Liver (tissue), 9 donors: ENCODE results near the gene VPREB1. TPM values are rescaled to one million over a fixed set of nuclear protein-coding genes. Genes with fewer than 3 reads are reported as not detected.

Experiments
- DNase-seq: peaks from one replicate; pipeline ENCODE4 v3.0.0-alpha.2; 2017; ENCODE audit warnings: low spot score
- H3K27ac ChIP-seq, 2 donors: one replicate each; pipeline ENCODE4 v1.7.0; 2013; ENCODE audit warnings: inconsistent platforms in 2 of 2, low read length in 2 of 2, control low read depth in 1 of 2, low read depth in 1 of 2, mild to moderate bottlenecking in 1 of 2
- H3K27me3 ChIP-seq, 4 donors: one replicate each; pipeline versions ENCODE4 v1.6.1 to v1.7.0; 2013; ENCODE audit warnings: low read length in 3 of 4, inconsistent platforms in 1 of 4, mild to moderate bottlenecking in 1 of 4, moderate library complexity in 1 of 4; ENCODE audit not compliant: control insufficient read depth in 4 of 4, insufficient read depth in 4 of 4
- H3K36me3 ChIP-seq, 4 donors: one replicate each; pipeline versions ENCODE4 v1.6.1 to v1.7.0; 2013; ENCODE audit warnings: low read length in 3 of 4, mild to moderate bottlenecking in 3 of 4, low read depth in 1 of 4, moderate library complexity in 1 of 4; ENCODE audit not compliant: control insufficient read depth in 4 of 4, insufficient read depth in 3 of 4
- H3K4me1 ChIP-seq, 4 donors: one replicate each; pipeline versions ENCODE4 v1.6.1 to v1.7.0; 2013; ENCODE audit warnings: low read length in 3 of 4, mild to moderate bottlenecking in 3 of 4, moderate library complexity in 1 of 4; ENCODE audit not compliant: control insufficient read depth in 4 of 4, insufficient read depth in 4 of 4
- H3K4me3 ChIP-seq, 3 donors: one replicate each; pipeline versions ENCODE4 v1.6.1 to v1.7.0; 2013; ENCODE audit warnings: low read length in 3 of 3, control low read depth in 1 of 3, low read depth in 1 of 3, mild to moderate bottlenecking in 1 of 3
- H3K9ac ChIP-seq, 2 donors: one replicate each; pipeline ENCODE4 v1.7.0; 2013; ENCODE audit warnings: low read length in 2 of 2, mild to moderate bottlenecking in 2 of 2, moderate library complexity in 2 of 2, control low read depth in 1 of 2, low read depth in 1 of 2
- H3K9me3 ChIP-seq, 4 donors: one replicate each; pipeline versions ENCODE4 v1.6.1 to v1.7.0; 2013; ENCODE audit warnings: low read length in 3 of 4; ENCODE audit not compliant: control insufficient read depth in 4 of 4
- ATF3 ChIP-seq: IDR thresholded peaks from 2 replicates; pipeline ENCODE4 v1.6.1; 2016; ENCODE audit warnings: antibody characterized with exemption
- CTCF ChIP-seq: fragments of 150-350 bp; IDR thresholded peaks from 2 replicates; pipeline ENCODE4 v1.5.1; 2017; ENCODE audit warnings: improper control_type of control experiment, low read depth, low read length; ENCODE audit not compliant: missing input control
- EGR1 ChIP-seq, 2 donors: IDR thresholded peaks; 2 replicates each; pipeline ENCODE4 v1.6.1; 2016 to 2018; ENCODE audit warnings: antibody characterized with exemption in 2 of 2, low read depth in 2 of 2
- FOXA1 ChIP-seq: IDR thresholded peaks from 2 replicates; pipeline ENCODE4 v1.6.1; 2016; ENCODE audit warnings: antibody characterized with exemption
- FOXA2 ChIP-seq: IDR thresholded peaks from 2 replicates; pipeline ENCODE4 v1.6.1; 2016; ENCODE audit warnings: antibody characterized with exemption
- GABPA ChIP-seq, 2 donors: IDR thresholded peaks in 1 of 2; conservative IDR thresholded peaks in 1 of 2; 2 replicates each; pipeline ENCODE4 v1.6.1; 2016; ENCODE audit warnings: antibody characterized with exemption in 2 of 2, mild to moderate bottlenecking in 1 of 2, moderate library complexity in 1 of 2
- HNF4A ChIP-seq, 2 donors: conservative IDR thresholded peaks; 2 replicates each; pipeline ENCODE4 v1.6.1; 2016; ENCODE audit warnings: antibody characterized with exemption in 2 of 2, mild to moderate bottlenecking in 2 of 2
- HNF4G ChIP-seq: IDR thresholded peaks from 2 replicates; pipeline ENCODE4 v1.6.1; 2016; ENCODE audit warnings: antibody characterized with exemption
- JUND ChIP-seq, 2 donors: IDR thresholded peaks; 2 replicates each; pipeline ENCODE4 v1.6.1; 2016; ENCODE audit warnings: antibody characterized with exemption in 2 of 2
- MAX ChIP-seq: IDR thresholded peaks from 2 replicates; pipeline ENCODE4 v1.6.1; 2016; ENCODE audit warnings: antibody characterized with exemption
- NR2F2 ChIP-seq: IDR thresholded peaks from 2 replicates; pipeline ENCODE4 v1.6.1; 2016; ENCODE audit warnings: antibody characterized with exemption
- RAD21 ChIP-seq, 2 donors: IDR thresholded peaks; 2 replicates each; pipeline ENCODE4 v1.6.1; 2016; ENCODE audit warnings: antibody characterized with exemption in 2 of 2, mild to moderate bottlenecking in 2 of 2
- REST ChIP-seq: IDR thresholded peaks from 2 replicates; pipeline ENCODE4 v1.6.1; 2016; ENCODE audit warnings: antibody characterized with exemption, mild to moderate bottlenecking
- RXRA ChIP-seq, 2 donors: IDR thresholded peaks; 2 replicates each; pipeline ENCODE4 v1.6.1; 2017 to 2018; ENCODE audit warnings: antibody characterized with exemption in 2 of 2, mild to moderate bottlenecking in 1 of 2
- SP1 ChIP-seq: IDR thresholded peaks from 2 replicates; pipeline ENCODE4 v1.6.1; 2018; ENCODE audit warnings: antibody characterized with exemption, mild to moderate bottlenecking
- TAF1 ChIP-seq: conservative IDR thresholded peaks from 2 replicates; pipeline ENCODE4 v1.6.1; 2016; ENCODE audit warnings: antibody characterized with exemption, mild to moderate bottlenecking
- YY1 ChIP-seq: IDR thresholded peaks from 2 replicates; pipeline ENCODE4 v1.6.1; 2016; ENCODE audit warnings: antibody characterized with exemption, mild to moderate bottlenecking
- ZBTB33 ChIP-seq: IDR thresholded peaks from 2 replicates; pipeline ENCODE4 v1.6.1; 2016; ENCODE audit warnings: antibody characterized with exemption
- WGBS: extraction: QIAGEN DNeasy Blood & Tissue Kit; methylation state at CpG from one replicate; pipeline ENCODE4 v1.1.7; 2013; 5-methylcytosine and 5-hydroxymethylcytosine counted together
- polyA plus RNA-seq, 2 donors: library from polyadenylated mRNA; stranded (reverse) in 1 of 2; unstranded in 1 of 2; fragments of 200-250 nt in 1 of 2; fragments of >200 nt in 1 of 2; fragmentation: Nextera tagmentation in 1 of 2; extraction: Ambion mirVana in 1 of 2; gene quantifications; one replicate each; pipeline versions ENCODE4 v1.2.1 to v1.2.3, GENCODE V29; 2013 to 2015
- total RNA-seq, 2 donors: library from RNA; depleted of rRNA; stranded (reverse); fragments of >200 nt; gene quantifications; one replicate each; pipeline ENCODE4 v1.2.3, GENCODE V29; 2014
- donor health status: healthy.
- donor health status: healthy.
- donor health status: healthy.
- donor health status: healthy.
- donor health status: healthy.

VPREB1 gene
- total and polyA plus RNA-seq, 4 donors, result 1.1 TPM; not detected in 3

- 62% methylated on average over 6 of the region's 6 CpGs for WGBS
- Histone ChIP-seq H3K4me1 (no peaks in the 10 kb centered on the region), H3K4me3 (no peak overlapping the region), H3K36me3 (no peaks in the 10 kb centered on the region), H3K27ac (no peak overlapping the region), H3K9me3 (no peaks in the 10 kb centered on the region), H3K9ac (no peak overlapping the region), H3K27me3 (peaks cover 0 to 2% (median 0%) of the 10 kb centered on the region in 4 donors)
- DNase-seq, result no peak
- no peak for TF ChIP-seq HNF4G
Observed at GRCh38 chr22:22243033-22243680, 1.4 kb upstream of the VPREB1 start.

GRCh38 chr22:22245256-22245909 is 797 bp downstream of the VPREB1 start:
- 78% methylated on average over 18 of the region's 18 CpGs for WGBS
- no peak for DNase-seq

More at GRCh38 chr22:22245256-22245909, 797 bp downstream of the VPREB1 start:
- TF ChIP-seq EGR1 (IDR thresholded peaks at IDR 0.05; ENCODE audit: low read depth in 2 of 2), result no peak
- no peak for TF ChIP-seq TAF1
- TF ChIP-seq RAD21 (IDR thresholded peaks at IDR 0.05), result no peak
- no peak for TF ChIP-seq MAX
- TF ChIP-seq FOXA2, result no peak
- TF ChIP-seq RXRA (IDR thresholded peaks at IDR 0.05), result no peak
- TF ChIP-seq HNF4A (conservative IDR thresholded peaks at IDR 0.05), result no peak
- no peak for TF ChIP-seq SP1
- TF ChIP-seq FOXA1, result no peak
- no peak for TF ChIP-seq CTCF
- TF ChIP-seq NR2F2, result no peak
- TF ChIP-seq GABPA (IDR thresholded peaks at IDR 0.05 in 1 of 2, conservative IDR thresholded peaks at IDR 0.05 in 1 of 2), result no peak
- no peak for TF ChIP-seq JUND (IDR thresholded peaks at IDR 0.05)
- no peak for TF ChIP-seq ZBTB33
- no peak for TF ChIP-seq HNF4G
- TF ChIP-seq ATF3, result no peak
- no peak for TF ChIP-seq YY1
- TF ChIP-seq REST, result no peak
- H3K9ac ChIP-seq, result no peak overlapping the region
- H3K36me3 ChIP-seq, result no peaks in the 10 kb centered on the region
- no peak overlapping the region for H3K4me3 ChIP-seq
- peaks cover 0 to 2% (median 0%) of the 10 kb centered on the region in 4 donors for H3K27me3 ChIP-seq
- H3K27ac ChIP-seq, result no peak overlapping the region
- no peaks in the 10 kb centered on the region for H3K4me1 ChIP-seq
- H3K9me3 ChIP-seq, result no peaks in the 10 kb centered on the region
